ENCODE data around the gene MYBPH.

Gene MYBPH

DNA sequence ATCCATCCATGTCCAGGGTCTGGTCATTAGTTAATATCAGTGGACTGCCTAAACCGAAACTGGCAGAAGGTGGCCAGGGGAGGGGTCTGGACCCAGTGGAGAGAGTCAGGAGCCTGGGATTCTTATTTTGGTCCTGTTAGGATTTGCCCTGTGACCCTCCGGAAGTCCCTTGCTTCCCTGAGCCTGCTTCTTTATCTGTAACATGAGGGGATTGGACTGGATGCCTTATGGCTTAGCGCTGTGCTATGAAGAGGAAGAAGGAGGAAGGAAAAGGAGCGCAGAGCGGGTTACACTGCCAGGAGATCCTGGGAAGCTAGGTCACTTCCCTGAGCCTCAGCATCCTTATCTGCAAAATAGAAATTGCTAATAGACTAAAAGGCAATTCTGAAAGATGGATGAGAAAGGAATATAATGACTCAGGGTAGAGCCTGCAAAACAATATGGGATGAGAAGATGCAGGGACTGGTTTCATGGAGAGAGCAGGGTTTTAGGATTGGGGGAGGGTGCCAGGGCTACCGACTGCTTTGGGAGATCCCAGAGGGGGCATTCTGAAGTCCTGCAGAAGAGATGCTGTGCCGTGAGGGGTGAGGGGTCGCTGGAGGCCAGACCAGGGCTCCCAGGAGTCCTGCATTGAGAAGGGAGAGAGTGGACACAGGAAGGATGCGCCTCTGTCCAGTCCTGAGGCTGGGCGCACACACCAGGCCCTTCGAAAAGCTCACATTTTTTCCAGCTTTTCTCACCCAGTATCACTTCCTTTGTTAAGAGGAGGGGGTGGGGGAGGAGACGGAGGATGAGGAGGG, 48.6 kb downstream of the MYBPH start:
- DNase-seq, result no peak

DNA sequence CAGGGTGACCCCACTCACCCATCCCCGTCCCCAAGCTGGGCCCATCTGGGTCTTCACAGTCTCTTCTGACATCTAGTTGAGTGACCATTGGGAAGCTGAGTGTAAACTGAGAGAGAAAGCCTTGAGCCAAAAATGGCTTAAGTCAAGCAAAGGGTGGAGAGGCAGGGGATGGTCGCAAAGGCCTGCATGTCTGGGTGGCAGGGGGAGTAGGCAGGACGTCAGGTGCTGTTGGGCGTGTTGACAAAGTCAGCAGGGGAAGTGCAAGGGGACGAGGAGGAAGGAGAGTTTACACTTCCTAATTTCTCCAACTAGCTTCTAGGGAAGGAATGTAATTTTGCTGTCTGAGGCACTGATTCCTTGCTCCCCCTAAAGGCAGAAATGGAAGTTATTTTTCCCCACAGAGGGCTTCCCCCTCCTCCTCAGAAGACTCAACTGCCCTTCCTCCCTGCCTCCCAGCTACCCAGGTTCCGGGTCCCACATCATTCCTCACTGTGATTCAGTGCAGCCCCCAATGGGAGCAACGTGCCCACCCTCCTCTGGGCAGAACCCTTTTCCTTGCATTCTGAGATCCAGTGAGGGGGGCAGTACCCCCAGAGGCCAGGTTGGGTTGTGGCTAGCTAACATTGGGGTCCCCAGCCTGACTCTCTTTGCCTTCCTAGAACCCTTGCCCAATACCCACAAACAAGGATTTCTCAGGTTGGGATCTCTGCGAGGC, 49.3 kb downstream of the MYBPH start:
- no peak for DNase-seq

DNA sequence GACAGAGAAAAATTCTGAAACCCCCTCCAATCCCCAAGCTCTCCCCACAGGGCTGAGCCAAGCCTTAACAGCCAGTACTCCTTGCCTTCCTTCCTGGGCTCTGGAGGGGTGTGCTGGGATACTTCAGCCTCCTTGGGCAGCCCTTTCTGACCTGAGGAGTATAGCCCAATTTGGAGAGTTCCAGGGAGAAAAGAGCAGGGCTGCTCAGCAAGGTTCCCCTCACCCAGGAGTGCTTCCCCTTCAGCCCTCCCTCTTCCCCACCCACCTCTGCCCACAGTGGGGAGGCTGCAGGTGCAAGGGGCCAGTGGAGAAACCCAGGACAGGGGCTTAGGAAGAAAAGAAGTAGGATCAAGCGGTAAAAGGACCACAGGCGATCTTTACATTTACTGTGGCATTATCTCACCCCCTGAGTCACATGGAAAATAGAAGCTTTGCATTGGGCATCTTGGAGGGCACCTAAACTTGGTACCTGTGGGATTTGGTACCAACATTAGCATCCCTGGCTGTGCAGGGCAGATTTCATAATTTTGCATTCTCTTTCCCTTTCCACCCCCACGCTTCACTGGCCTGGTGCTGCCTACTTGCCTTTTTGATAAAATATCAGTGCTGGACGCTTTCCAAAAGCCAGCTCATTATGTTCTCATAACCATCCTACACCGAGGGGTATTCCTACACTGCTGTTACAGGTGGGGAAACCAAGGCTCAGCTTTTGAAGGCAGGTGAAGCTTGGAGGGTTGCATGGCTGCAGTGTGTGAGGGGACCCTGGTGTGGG, 50.9 kb downstream of the MYBPH start:
- DNase-seq, result no peak

DNA sequence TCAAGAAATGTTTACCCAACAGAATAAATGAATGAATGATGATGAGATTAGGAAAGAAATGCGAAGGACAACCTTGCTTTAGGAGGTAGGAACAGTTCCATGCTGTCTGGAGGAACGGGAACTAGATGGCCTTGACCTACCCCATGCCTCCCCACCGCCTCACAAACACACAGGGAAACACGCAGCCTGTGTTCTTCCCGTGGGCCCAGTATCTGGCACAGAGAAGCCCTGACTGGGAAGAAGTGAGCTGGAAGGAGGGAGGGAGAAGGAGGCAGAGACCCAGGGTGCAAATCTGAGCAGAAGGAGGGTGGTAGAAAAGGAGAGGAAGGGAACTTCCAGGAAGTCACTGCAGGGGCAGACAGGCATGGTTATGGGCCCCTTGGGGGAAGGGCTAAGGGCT, 51.6 kb downstream of the MYBPH start:
- no peak for DNase-seq

- DNase-seq, result no peak
These were observed 53.5 kb downstream of the MYBPH start for GRCh38 chr1:203122159-203122558.

DNA sequence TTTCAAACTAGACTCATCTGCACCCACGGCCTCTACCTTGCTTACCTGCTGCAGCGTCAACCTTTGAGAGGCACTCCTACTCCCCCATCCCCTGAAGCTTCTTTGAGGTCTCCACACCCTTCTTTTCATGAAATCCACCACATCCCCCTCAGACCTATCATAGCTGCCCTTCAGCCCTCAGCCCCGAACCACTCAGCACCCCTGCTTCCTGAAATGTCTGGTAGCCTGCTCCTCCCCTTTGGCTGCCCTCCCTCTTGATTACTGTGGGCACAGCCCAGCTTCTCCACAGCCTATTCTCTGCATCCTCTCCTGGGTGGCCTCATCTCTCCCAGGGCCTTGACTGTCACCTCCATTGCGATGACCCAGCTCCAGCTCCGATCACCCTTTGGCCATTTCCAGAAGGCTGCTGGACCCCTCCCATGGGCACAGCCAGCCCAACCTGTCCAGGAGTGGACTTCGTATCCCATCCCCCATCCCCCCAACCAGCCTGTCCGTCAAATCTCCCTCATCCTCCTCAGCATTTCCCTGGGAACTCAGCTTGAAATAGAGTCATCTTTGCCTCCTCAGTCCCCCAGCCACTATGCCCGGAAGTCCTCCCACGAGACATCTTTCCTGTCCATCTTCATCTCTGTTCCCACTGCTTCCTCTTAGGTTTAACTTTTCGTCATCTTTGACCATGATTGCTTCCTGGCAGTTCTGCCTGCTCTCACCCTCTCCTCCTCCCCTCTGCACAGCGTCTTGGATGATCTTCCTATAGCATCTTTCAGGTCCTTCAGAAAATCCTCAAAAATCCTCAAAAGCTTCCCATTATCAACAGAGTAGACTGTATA, 54.2 kb downstream of the MYBPH start:
- no peak for DNase-seq

DNA sequence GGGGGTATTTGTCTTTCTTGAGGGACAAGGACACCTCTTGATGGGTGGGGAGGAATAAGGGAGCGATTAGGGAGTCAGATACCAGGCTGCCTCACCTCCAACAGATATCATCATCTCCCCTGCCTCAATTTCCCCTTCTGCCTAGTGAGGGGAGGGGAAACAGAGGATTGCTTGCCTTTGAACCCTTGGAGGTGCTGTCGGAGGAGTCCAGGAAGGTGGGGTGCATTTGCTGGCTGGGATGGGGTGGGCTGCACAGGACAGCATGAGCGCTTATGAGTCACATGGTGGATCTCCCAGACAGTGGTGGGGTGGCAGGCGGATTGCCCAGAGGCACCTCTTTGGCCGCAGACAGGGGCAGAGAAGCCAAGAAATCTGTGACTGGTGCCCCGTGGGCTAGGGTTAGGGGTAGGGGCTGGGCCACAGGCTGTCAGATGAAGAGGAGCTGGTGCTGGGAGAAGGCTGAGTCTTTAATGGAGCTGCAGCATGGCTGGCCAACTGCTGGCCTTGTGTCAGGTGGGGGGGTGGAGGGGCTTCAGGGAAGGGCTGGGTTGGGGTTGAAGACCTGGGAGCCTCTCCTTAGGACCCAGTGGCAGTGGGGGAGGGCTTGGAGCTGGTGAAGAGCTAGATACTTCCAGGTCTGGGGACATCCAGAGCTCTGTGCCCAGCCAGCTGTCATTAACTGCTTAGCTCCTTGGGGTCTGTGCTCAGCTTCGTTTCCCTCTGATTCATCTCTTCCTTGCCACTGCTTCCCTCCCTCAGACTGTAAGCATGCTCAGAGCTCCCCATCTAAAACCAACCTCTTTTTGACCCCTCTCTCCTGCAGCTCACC, 55.1 kb downstream of the MYBPH start:
- no peak for DNase-seq

Measured in activated naive CD4-positive, alpha-beta T cell treated with Interleukin-2 at 50 U/mL for 16 hours (primary cell).